ENCODE data around the gene SERPINB11. TPM values are rescaled to one million over a fixed set of nuclear protein-coding genes. Genes with fewer than 3 reads are reported as not detected.

The SERPINB11 gene
- polyA plus RNA-seq, 6 donors from 2014 or later, result not detected

- ATAC-seq (ENCODE audit: low read depth in 2 of 2), result no peak
- Mint-ChIP-seq H3K36me3 (peaks cover 0 to 5% of the 10 kb centered on the region in 2 donors), H3K9me3 (peaks cover 0 to 42% (median 11%) of the 10 kb centered on the region in 7 donors), H3K27ac (no peak overlapping the region), H3K4me3 (no peak overlapping the region), H3K27me3 (peaks cover 2 to 11% (median 8%) of the 10 kb centered on the region in 3 donors), H3K4me1 (no peaks in the 10 kb centered on the region)
- no peak for DNase-seq
These were observed 13.7 kb upstream of the SERPINB11 start for GRCh38 chr18:63689064-63689463.

GRCh38 chr18:63697097-63697660 lies 5.6 kb upstream of the SERPINB11 start:
- peaks cover 0 to 6% (median 0%) of the 10 kb centered on the region in 3 donors for H3K27me3 Mint-ChIP-seq
- ATAC-seq (ENCODE audit: low read depth in 2 of 2) (no peak), DNase-seq (no peak)
- H3K4me3 Mint-ChIP-seq, result no peak overlapping the region
- no peaks in the 10 kb centered on the region for H3K36me3 Mint-ChIP-seq
- H3K27ac Mint-ChIP-seq, result no peak overlapping the region
- no peaks in the 10 kb centered on the region for H3K4me1 Mint-ChIP-seq
- peaks cover 0 to 22% (median 8%) of the 10 kb centered on the region in 7 donors for H3K9me3 Mint-ChIP-seq

GRCh38 chr18:63700501-63700900 lies 2.3 kb upstream of the SERPINB11 start:
- H3K9me3 Mint-ChIP-seq, result peaks cover 0 to 9% (median 0%) of the 10 kb centered on the region in 7 donors
- no peak overlapping the region for H3K27ac Mint-ChIP-seq
- no peaks in the 10 kb centered on the region for H3K4me1 Mint-ChIP-seq
- H3K4me3 Mint-ChIP-seq, result no peak overlapping the region
- H3K36me3 Mint-ChIP-seq, result no peaks in the 10 kb centered on the region
- peaks cover 0 to 6% (median 0%) of the 10 kb centered on the region in 3 donors for H3K27me3 Mint-ChIP-seq
- DNase-seq, result no peak
- ATAC-seq (ENCODE audit: low read depth in 2 of 2), result no peak

- no peak for ATAC-seq (ENCODE audit: low read depth in 2 of 2)
- no peaks in the 10 kb centered on the region for H3K4me1 Mint-ChIP-seq
These were observed 808 bp upstream of the SERPINB11 start for GRCh38 chr18:63701952-63702351.

GRCh38 chr18:63705401-63705800 lies 2.6 kb downstream of the SERPINB11 start:
- DNase-seq (no peak), ATAC-seq (ENCODE audit: low read depth in 2 of 2) (no peak)
- Mint-ChIP-seq H3K36me3 (no peaks in the 10 kb centered on the region), H3K4me3 (no peak overlapping the region), H3K27me3 (peaks cover 0 to 6% (median 0%) of the 10 kb centered on the region in 3 donors), H3K4me1 (no peaks in the 10 kb centered on the region), H3K27ac (no peak overlapping the region), H3K9me3 (no peaks in the 10 kb centered on the region)

More at GRCh38 chr18:63701952-63702351, 808 bp upstream of the SERPINB11 start:
- Mint-ChIP-seq H3K27ac (no peak overlapping the region), H3K4me3 (no peak overlapping the region), H3K27me3 (peaks cover 0 to 6% (median 0%) of the 10 kb centered on the region in 3 donors), H3K36me3 (no peaks in the 10 kb centered on the region), H3K9me3 (peaks cover 0 to 9% (median 0%) of the 10 kb centered on the region in 7 donors)
- no peak for DNase-seq

- H3K27me3 Mint-ChIP-seq, result no peaks in the 10 kb centered on the region
These were observed 5.1 kb downstream of the SERPINB11 start for GRCh38 chr18:63707816-63708215.

GRCh38 chr18:63708650-63709049 lies 5.9 kb downstream of the SERPINB11 start:
- Mint-ChIP-seq H3K4me1 (no peaks in the 10 kb centered on the region), H3K9me3 (peaks cover 0 to 13% (median 4%) of the 10 kb centered on the region in 7 donors), H3K27me3 (no peaks in the 10 kb centered on the region), H3K36me3 (no peaks in the 10 kb centered on the region), H3K4me3 (no peak overlapping the region), H3K27ac (no peak overlapping the region)
- no peak for DNase-seq
- no peak for ATAC-seq (ENCODE audit: low read depth in 2 of 2)

More at GRCh38 chr18:63707816-63708215, 5.1 kb downstream of the SERPINB11 start:
- Mint-ChIP-seq H3K4me1 (no peaks in the 10 kb centered on the region), H3K27ac (no peak overlapping the region), H3K4me3 (no peak overlapping the region), H3K9me3 (peaks cover 0 to 5% (median 0%) of the 10 kb centered on the region in 7 donors), H3K36me3 (no peaks in the 10 kb centered on the region)
- DNase-seq (no peak), ATAC-seq (ENCODE audit: low read depth in 2 of 2) (no peak)

GRCh38 chr18:63725682-63726480 lies 23.1 kb downstream of the SERPINB11 start:
- ATAC-seq (ENCODE audit: low read depth in 2 of 2) (no peak), DNase-seq (no peak)
- no peaks in the 10 kb centered on the region for H3K4me1 Mint-ChIP-seq
- no peaks in the 10 kb centered on the region for H3K27me3 Mint-ChIP-seq
- peaks cover 0 to 5% (median 0%) of the 10 kb centered on the region in 7 donors for H3K9me3 Mint-ChIP-seq
- H3K27ac Mint-ChIP-seq, result no peak overlapping the region
- H3K4me3 Mint-ChIP-seq, result no peak overlapping the region
- H3K36me3 Mint-ChIP-seq, result no peaks in the 10 kb centered on the region

GRCh38 chr18:63730773-63731172 lies 28.0 kb downstream of the SERPINB11 start:
- Mint-ChIP-seq H3K9me3 (peaks cover 0 to 6% (median 3%) of the 10 kb centered on the region in 7 donors), H3K4me1 (no peaks in the 10 kb centered on the region), H3K27me3 (no peaks in the 10 kb centered on the region), H3K4me3 (no peak overlapping the region), H3K27ac (no peak overlapping the region), H3K36me3 (no peaks in the 10 kb centered on the region)
- DNase-seq (no peak), ATAC-seq (ENCODE audit: low read depth in 2 of 2) (no peak)

- H3K4me3 Mint-ChIP-seq, result no peak overlapping the region
- peaks cover 0 to 6% (median 3%) of the 10 kb centered on the region in 7 donors for H3K9me3 Mint-ChIP-seq
- no peak overlapping the region for H3K27ac Mint-ChIP-seq
- DNase-seq (no peak), ATAC-seq (ENCODE audit: low read depth in 2 of 2) (no peak)
- H3K27me3 Mint-ChIP-seq, result no peaks in the 10 kb centered on the region
- H3K4me1 Mint-ChIP-seq, result no peaks in the 10 kb centered on the region
- no peaks in the 10 kb centered on the region for H3K36me3 Mint-ChIP-seq
These were observed 28.5 kb downstream of the SERPINB11 start for GRCh38 chr18:63731215-63731614.

- no peak for ATAC-seq (ENCODE audit: low read depth in 2 of 2)
- Mint-ChIP-seq H3K9me3 (peaks cover 0 to 8% (median 3%) of the 10 kb centered on the region in 7 donors), H3K4me1 (no peaks in the 10 kb centered on the region)
These were observed 34.1 kb downstream of the SERPINB11 start for GRCh38 chr18:63736876-63737275.

GRCh38 chr18:63741769-63742168 lies 39.0 kb downstream of the SERPINB11 start:
- H3K4me1 Mint-ChIP-seq, result no peaks in the 10 kb centered on the region
- H3K27me3 Mint-ChIP-seq, result peaks cover 5 to 8% (median 6%) of the 10 kb centered on the region in 3 donors
- ATAC-seq (ENCODE audit: low read depth in 2 of 2) (no peak), DNase-seq (no peak)
- no peaks in the 10 kb centered on the region for H3K36me3 Mint-ChIP-seq
- H3K4me3 Mint-ChIP-seq, result no peak overlapping the region
- H3K9me3 Mint-ChIP-seq, result peaks cover 0 to 8% (median 1%) of the 10 kb centered on the region in 7 donors
- H3K27ac Mint-ChIP-seq, result no peak overlapping the region

More at GRCh38 chr18:63736876-63737275, 34.1 kb downstream of the SERPINB11 start:
- H3K27me3 Mint-ChIP-seq, result peaks cover 0 to 5% (median 0%) of the 10 kb centered on the region in 3 donors
- DNase-seq, result no peak
- H3K27ac Mint-ChIP-seq, result no peak overlapping the region
- no peaks in the 10 kb centered on the region for H3K36me3 Mint-ChIP-seq
- no peak overlapping the region for H3K4me3 Mint-ChIP-seq

GRCh38 chr18:63747006-63747405 lies 44.2 kb downstream of the SERPINB11 start:
- H3K4me3 Mint-ChIP-seq, result no peak overlapping the region
- peaks cover 0 to 8% (median 6%) of the 10 kb centered on the region in 3 donors for H3K27me3 Mint-ChIP-seq
- H3K9me3 Mint-ChIP-seq, result peaks cover 0 to 17% (median 6%) of the 10 kb centered on the region in 7 donors
- no peak overlapping the region for H3K27ac Mint-ChIP-seq
- no peaks in the 10 kb centered on the region for H3K36me3 Mint-ChIP-seq
- H3K4me1 Mint-ChIP-seq, result no peaks in the 10 kb centered on the region
- DNase-seq (no peak), ATAC-seq (ENCODE audit: low read depth in 2 of 2) (no peak)

GRCh38 chr18:63749489-63749888 lies 46.7 kb downstream of the SERPINB11 start:
- no peak for ATAC-seq (ENCODE audit: low read depth in 2 of 2)

More at GRCh38 chr18:63749489-63749888, 46.7 kb downstream of the SERPINB11 start:
- H3K36me3 Mint-ChIP-seq, result no peaks in the 10 kb centered on the region
- H3K4me3 Mint-ChIP-seq, result no peak overlapping the region
- H3K27me3 Mint-ChIP-seq, result peaks cover 0 to 7% (median 0%) of the 10 kb centered on the region in 3 donors
- no peak for DNase-seq
- no peaks in the 10 kb centered on the region for H3K4me1 Mint-ChIP-seq
- H3K27ac Mint-ChIP-seq, result no peak overlapping the region
- H3K9me3 Mint-ChIP-seq, result peaks cover 0 to 17% (median 6%) of the 10 kb centered on the region in 7 donors

All from naive B cell (primary cell).